Panc1 (cell line): ENCODE measurements around the gene UNKL.

Experiments used
- POLR2AphosphoS5 ChIP-seq: IDR thresholded peaks from 2 replicates; pipeline ENCODE4 v1.6.1; 2012; ENCODE audit warnings: mild to moderate bottlenecking, low read depth, low read length, moderate library complexity
- REST ChIP-seq, 2 experiments: IDR thresholded peaks; 2 replicates each; pipeline ENCODE4 v1.6.1; 2011 to 2012; ENCODE audit warnings: low read depth in 2 of 2, control low read depth in 1 of 2, low read length in 1 of 2, mild to moderate bottlenecking in 1 of 2, moderate library complexity in 1 of 2; ENCODE audit not compliant: insufficient read depth in 1 of 2
- TF ChIP-seq, protein P1 (sequence below): fragments of 450-650 bp; IDR thresholded peaks from 2 replicates; pipeline ENCODE4 v1.5.1; 2017; ENCODE audit warnings: mild to moderate bottlenecking

- TF ChIP-seq, protein P1, sequence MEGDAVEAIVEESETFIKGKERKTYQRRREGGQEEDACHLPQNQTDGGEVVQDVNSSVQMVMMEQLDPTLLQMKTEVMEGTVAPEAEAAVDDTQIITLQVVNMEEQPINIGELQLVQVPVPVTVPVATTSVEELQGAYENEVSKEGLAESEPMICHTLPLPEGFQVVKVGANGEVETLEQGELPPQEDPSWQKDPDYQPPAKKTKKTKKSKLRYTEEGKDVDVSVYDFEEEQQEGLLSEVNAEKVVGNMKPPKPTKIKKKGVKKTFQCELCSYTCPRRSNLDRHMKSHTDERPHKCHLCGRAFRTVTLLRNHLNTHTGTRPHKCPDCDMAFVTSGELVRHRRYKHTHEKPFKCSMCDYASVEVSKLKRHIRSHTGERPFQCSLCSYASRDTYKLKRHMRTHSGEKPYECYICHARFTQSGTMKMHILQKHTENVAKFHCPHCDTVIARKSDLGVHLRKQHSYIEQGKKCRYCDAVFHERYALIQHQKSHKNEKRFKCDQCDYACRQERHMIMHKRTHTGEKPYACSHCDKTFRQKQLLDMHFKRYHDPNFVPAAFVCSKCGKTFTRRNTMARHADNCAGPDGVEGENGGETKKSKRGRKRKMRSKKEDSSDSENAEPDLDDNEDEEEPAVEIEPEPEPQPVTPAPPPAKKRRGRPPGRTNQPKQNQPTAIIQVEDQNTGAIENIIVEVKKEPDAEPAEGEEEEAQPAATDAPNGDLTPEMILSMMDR = no peak
- TF ChIP-seq REST (IDR thresholded peaks at IDR 0.05; ENCODE audit: insufficient read depth in 1 of 2, low read depth in 2 of 2, low read length in 1 of 2) (no peak), POLR2AphosphoS5 (no peak)
Measured at GRCh38 chr16:1403733-1404132, 10.8 kb downstream of the UNKL start.
